PC-3 (cell line): ENCODE results near the gene IL1R2. TPM values are rescaled to one million over a fixed set of nuclear protein-coding genes. Genes with fewer than 3 reads are reported as not detected.

Experiments
- ATAC-seq: fragments of 200-7000 bp; cut with Tn5 transposase; 2 replicates; pipeline ENCODE4 v1.9.1; 2020; ENCODE audit warnings: mild to moderate bottlenecking, moderate library complexity
- BruUV-seq: library from RNA; stranded (reverse); fragments of 400-500 nt; replicated peaks from 2 replicates; lab custom pipeline; 2021; lab: Mats Ljungman, UMichigan
- CTCF ChIA-PET: fragments of 300-600 bp; sonication (Branson Sonifier 250); formaldehyde crosslinking; loops from one replicate; lab custom pipeline; 2022; ENCODE audit warnings: antibody characterized with exemption; lab: Charles Lee
- POLR2A ChIA-PET: fragments of 300-600 bp; sonication (Branson Sonifier 250); formaldehyde crosslinking; loops from one replicate; lab custom pipeline; 2022; ENCODE audit warnings: antibody characterized with exemption; ENCODE audit not compliant: unreplicated experiment; lab: Charles Lee
- DNase-seq: peaks from one replicate; pipeline ENCODE4 v3.0.0-alpha.2; 2015
- H2AFZ ChIP-seq: fragments of 300-600 bp; sonication (generic); 2 replicates; pipeline ENCODE4 v1.6.0; 2016; ENCODE audit warnings: antibody characterized with exemption, low read length
- H3F3A ChIP-seq: fragments of 300-600 bp; sonication (generic); one replicate; pipeline ENCODE4 v1.6.0; 2017; ENCODE audit warnings: antibody characterized with exemption, low read length, control low read depth, mild to moderate bottlenecking; ENCODE audit not compliant: unreplicated experiment
- H3K27ac ChIP-seq: fragments of 300-600 bp; sonication (generic); 2 replicates; pipeline ENCODE4 v1.5.1; 2016; ENCODE audit warnings: mild to moderate bottlenecking, low read length
- H3K27me3 ChIP-seq: fragments of 300-600 bp; sonication (generic); 2 replicates; pipeline ENCODE4 v1.6.1; 2016; ENCODE audit warnings: low read length, mixed read lengths
- H3K36me3 ChIP-seq: fragments of 300-600 bp; sonication (generic); 2 replicates; pipeline ENCODE4 v1.6.1; 2016; ENCODE audit warnings: low read depth, mixed run types, low read length, mixed read lengths
- H3K4me1 ChIP-seq: fragments of 300-600 bp; sonication (generic); 2 replicates; pipeline ENCODE4 v1.5.1; 2016; ENCODE audit warnings: low read length; ENCODE audit not compliant: insufficient read depth
- H3K4me2 ChIP-seq: fragments of 300-600 bp; sonication (generic); 2 replicates; pipeline ENCODE4 v1.6.0; 2016; ENCODE audit warnings: low read length
- H3K4me3 ChIP-seq: fragments of 300-600 bp; sonication (generic); 2 replicates; pipeline ENCODE4 v1.5.1; 2016; ENCODE audit warnings: mild to moderate bottlenecking, low read length, mixed read lengths
- H3K79me2 ChIP-seq: fragments of 300-600 bp; sonication (generic); 2 replicates; pipeline ENCODE4 v1.6.1; 2017; ENCODE audit warnings: low read length, mixed read lengths
- H3K9ac ChIP-seq: fragments of 300-600 bp; sonication (generic); 2 replicates; pipeline ENCODE4 v1.6.0; 2016; ENCODE audit warnings: mild to moderate bottlenecking, low read length
- H3K9me2 ChIP-seq: fragments of 300-600 bp; sonication (generic); replicated peaks from 2 replicates; pipeline ENCODE4 v1.6.1; 2016; ENCODE audit warnings: mixed run types, low read length, mixed read lengths
- H3K9me3 ChIP-seq: fragments of 300-600 bp; sonication (generic); 2 replicates; pipeline ENCODE4 v1.6.1; 2016; ENCODE audit warnings: low read length, mixed read lengths
- H4K20me1 ChIP-seq: fragments of 300-600 bp; sonication (generic); 2 replicates; pipeline ENCODE4 v1.6.1; 2016; ENCODE audit warnings: low read length, mixed read lengths
- EZH2 ChIP-seq: fragments of 300-600 bp; sonication (generic); IDR thresholded peaks from one replicate; pipeline ENCODE4 v1.6.1; 2017; ENCODE audit warnings: antibody characterized with exemption, mild to moderate bottlenecking, low read length; ENCODE audit not compliant: unreplicated experiment
- EZH2phosphoT487 ChIP-seq: fragments of 300-600 bp; sonication (generic); IDR thresholded peaks from 2 replicates; pipeline ENCODE4 v1.6.1; 2018; ENCODE audit warnings: mild to moderate bottlenecking, antibody characterized with exemption, low read length, borderline replicate concordance
- intact Hi-C: fragments of 100-400 bp; cut with micrococcal nuclease; formaldehyde crosslinking; loops from 2 replicates; pipeline ENCODE4 v1.9.0; 2023
- total RNA-seq: library from RNA; depleted of rRNA; stranded (reverse); fragments of >200 nt; gene quantifications from 2 replicates; pipeline ENCODE4 v1.2.3, GENCODE V29; 2014
- TF ChIP-seq, protein P1 (sequence below): fragments of 300-600 bp; sonication (generic); conservative IDR thresholded peaks from 2 replicates; pipeline ENCODE4 v1.5.1; 2017; ENCODE audit warnings: antibody characterized with exemption, low read depth, mild to moderate bottlenecking, low read length

Gene IL1R2
- total RNA-seq, 1 experiment from 2014 or later, result 6.0 TPM

DNA sequence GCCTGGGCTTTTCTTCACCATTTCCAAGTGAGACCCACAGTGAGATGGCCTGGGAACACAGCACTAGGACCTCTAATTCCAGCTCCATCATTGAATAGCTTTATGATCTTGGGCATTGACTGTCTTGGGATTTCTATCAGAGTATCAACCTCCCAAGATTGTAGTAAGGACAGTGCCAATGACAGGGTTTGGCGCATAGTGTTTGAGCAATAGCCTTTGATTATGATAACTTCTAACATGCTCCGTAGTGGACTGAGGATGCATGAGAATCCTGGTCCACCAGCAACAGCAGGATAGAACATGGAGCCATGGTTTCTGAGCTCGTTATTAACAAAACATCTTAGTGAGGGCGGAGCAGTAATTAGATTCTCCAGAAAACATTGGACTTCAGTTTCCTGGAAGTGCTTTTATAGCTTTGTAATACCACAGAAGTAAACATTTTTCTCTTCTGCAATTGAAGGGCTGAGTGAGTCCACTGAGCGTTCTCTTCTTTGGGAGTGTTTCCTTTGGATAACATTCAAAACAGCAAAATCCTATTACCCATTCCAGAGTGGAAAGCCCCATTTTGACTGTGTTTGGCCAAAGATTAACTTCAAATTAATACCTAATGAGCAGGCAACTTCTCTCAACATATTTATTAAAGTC is 63.7 kb downstream of the IL1R2 start:
- ChIA-PET POLR2A (no interaction called here), CTCF (no interaction called here)
- Histone ChIP-seq H3K36me3 (no peaks in the 10 kb centered on the region), H3K9me2 (no peaks in the 10 kb centered on the region), H3K27me3 (no peaks in the 10 kb centered on the region), H3K79me2 (no peaks in the 10 kb centered on the region), H3K4me1 (no peaks in the 10 kb centered on the region), H4K20me1 (no peaks in the 10 kb centered on the region), H3F3A (no peaks in the 10 kb centered on the region), H2AFZ (no peak overlapping the region), H3K4me2 (no peak overlapping the region), H3K4me3 (no peak overlapping the region), H3K27ac (no peak overlapping the region), H3K9ac (no peak overlapping the region), H3K9me3 (no peaks in the 10 kb centered on the region)
- TF ChIP-seq EZH2phosphoT487 (no peak), EZH2 (no peak)
- no TSS peak for BruUV-seq
- DNase-seq, result no peak
- intact Hi-C loops, result no loop called here
- ATAC-seq, result no peak

DNA sequence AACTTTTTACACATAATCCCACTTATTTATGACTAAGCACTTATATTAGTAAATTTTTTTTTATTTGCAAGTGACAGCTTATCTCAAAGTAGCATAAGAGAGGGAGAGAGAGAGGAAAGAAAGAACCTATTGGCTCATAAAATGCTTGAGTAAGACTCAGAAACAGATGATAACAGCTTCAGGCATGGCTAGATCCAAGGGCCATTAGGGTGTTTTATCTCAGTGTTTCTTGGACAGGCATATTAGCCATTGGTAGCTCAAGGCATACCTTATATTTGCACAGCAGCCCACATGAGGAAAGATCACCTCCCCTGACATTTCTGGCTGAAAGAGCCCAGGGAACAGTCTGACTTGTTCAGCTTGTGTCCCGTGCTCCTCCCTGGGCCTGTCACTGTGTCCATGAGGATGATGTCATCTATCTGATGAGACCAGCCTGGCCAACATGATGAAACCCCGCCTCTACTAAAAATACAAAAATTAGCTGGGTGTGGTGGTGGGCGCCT is 64.4 kb downstream of the IL1R2 start:
- Histone ChIP-seq H3K27ac (no peak overlapping the region), H2AFZ (no peak overlapping the region), H3F3A (no peaks in the 10 kb centered on the region), H3K9ac (no peak overlapping the region), H3K36me3 (no peaks in the 10 kb centered on the region), H3K4me2 (no peak overlapping the region), H3K4me1 (no peaks in the 10 kb centered on the region), H3K4me3 (no peak overlapping the region), H3K9me3 (no peaks in the 10 kb centered on the region), H3K79me2 (no peaks in the 10 kb centered on the region), H4K20me1 (no peaks in the 10 kb centered on the region), H3K27me3 (no peaks in the 10 kb centered on the region), H3K9me2 (no peaks in the 10 kb centered on the region)
- no TSS peak for BruUV-seq
- POLR2A ChIA-PET, result no interaction called here
- CTCF ChIA-PET, result no interaction called here
- intact Hi-C loops, result no loop called here
- TF ChIP-seq EZH2phosphoT487, result no peak
- TF ChIP-seq EZH2, result no peak
- TF ChIP-seq, protein P1, sequence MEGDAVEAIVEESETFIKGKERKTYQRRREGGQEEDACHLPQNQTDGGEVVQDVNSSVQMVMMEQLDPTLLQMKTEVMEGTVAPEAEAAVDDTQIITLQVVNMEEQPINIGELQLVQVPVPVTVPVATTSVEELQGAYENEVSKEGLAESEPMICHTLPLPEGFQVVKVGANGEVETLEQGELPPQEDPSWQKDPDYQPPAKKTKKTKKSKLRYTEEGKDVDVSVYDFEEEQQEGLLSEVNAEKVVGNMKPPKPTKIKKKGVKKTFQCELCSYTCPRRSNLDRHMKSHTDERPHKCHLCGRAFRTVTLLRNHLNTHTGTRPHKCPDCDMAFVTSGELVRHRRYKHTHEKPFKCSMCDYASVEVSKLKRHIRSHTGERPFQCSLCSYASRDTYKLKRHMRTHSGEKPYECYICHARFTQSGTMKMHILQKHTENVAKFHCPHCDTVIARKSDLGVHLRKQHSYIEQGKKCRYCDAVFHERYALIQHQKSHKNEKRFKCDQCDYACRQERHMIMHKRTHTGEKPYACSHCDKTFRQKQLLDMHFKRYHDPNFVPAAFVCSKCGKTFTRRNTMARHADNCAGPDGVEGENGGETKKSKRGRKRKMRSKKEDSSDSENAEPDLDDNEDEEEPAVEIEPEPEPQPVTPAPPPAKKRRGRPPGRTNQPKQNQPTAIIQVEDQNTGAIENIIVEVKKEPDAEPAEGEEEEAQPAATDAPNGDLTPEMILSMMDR, result no peak
- DNase-seq (no peak), ATAC-seq (no peak)

DNA sequence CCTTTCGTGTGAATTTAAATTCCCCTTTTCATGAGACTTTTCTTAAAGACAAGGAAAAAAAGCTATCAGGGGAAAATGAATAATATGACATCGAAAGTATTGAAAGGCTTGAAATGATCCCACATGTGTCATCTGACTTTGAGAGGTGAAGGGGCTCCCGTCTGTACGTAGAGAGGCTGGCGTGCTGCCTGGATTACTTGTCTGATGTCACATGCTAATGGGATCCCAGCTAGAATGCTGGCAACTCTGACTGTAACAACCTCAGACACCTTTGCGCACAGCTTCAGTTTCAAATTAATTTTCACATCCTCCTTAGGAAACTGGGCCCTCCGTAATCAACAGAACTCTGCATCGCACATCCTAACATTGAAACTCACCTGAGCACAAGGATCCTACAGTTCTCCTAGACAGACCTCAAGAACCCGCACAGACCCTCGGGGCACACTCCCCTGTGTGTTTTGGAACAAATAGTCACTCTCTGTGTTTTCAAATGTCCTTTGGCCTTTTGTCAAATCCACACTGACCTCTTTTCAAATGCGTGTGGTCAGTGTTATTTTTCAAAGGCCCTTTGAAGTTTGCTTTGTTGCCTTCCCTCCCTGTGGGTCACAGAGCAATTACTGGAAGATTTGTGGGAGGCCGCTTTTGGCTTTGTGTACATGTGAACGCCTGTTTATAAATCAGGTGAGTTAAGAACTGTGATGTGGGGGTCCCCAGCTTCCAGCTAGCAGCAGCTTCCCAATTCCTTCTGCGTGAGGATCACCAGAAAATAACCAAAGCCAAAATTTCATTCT is 65.9 kb downstream of the IL1R2 start:
- no peak for ATAC-seq
- Histone ChIP-seq H2AFZ (no peak overlapping the region), H3K9me3 (no peaks in the 10 kb centered on the region), H3K4me3 (no peak overlapping the region), H3K27me3 (no peaks in the 10 kb centered on the region), H3K9me2 (no peaks in the 10 kb centered on the region), H3K9ac (no peak overlapping the region), H3K79me2 (no peaks in the 10 kb centered on the region), H3K4me1 (peaks cover 8% of the 10 kb centered on the region; the same call in 1 of the 2 replicates), H4K20me1 (no peaks in the 10 kb centered on the region), H3F3A (no peaks in the 10 kb centered on the region), H3K36me3 (no peaks in the 10 kb centered on the region), H3K4me2 (no peak overlapping the region), H3K27ac (no peak overlapping the region)
- ChIA-PET POLR2A (no interaction called here), CTCF (no interaction called here)
- TF ChIP-seq, protein P1, result no peak
- no peak for TF ChIP-seq EZH2phosphoT487
- no peak for TF ChIP-seq EZH2
- intact Hi-C loops, result no loop called here
- DNase-seq, result no peak
- BruUV-seq, result no TSS peak
